IPS-20b (cell line): ENCODE data around the gene NDUFB10.
A peak's percentile ranks its signal among the peaks of the same experiment; 100 is the strongest.

Experiments
- H3K27ac ChIP-seq: one replicate; pipeline ENCODE4 v1.5.1; 2013; ENCODE audit warnings: low read length
- H3K27me3 ChIP-seq: 2 replicates; pipeline ENCODE4 v1.6.1; 2013; ENCODE audit warnings: mild to moderate bottlenecking, low read length, inconsistent platforms; ENCODE audit not compliant: insufficient read depth
- H3K36me3 ChIP-seq: 2 replicates; pipeline ENCODE4 v1.6.1; 2013; ENCODE audit warnings: low read depth, mild to moderate bottlenecking, inconsistent platforms, low read length, moderate library complexity; ENCODE audit not compliant: insufficient read depth
- H3K4me1 ChIP-seq: 2 replicates; pipeline ENCODE4 v1.6.1; 2013; ENCODE audit warnings: mild to moderate bottlenecking, control low read depth, inconsistent platforms, low read length, moderate library complexity; ENCODE audit not compliant: insufficient read depth
- H3K4me3 ChIP-seq: 2 replicates; pipeline ENCODE4 v1.5.1; 2013; ENCODE audit warnings: mild to moderate bottlenecking, low read length, inconsistent platforms
- H3K9ac ChIP-seq: 2 replicates; pipeline ENCODE4 v1.6.1; 2013; ENCODE audit warnings: low read depth, mild to moderate bottlenecking, inconsistent platforms, low read length, moderate library complexity
- H3K9me3 ChIP-seq: 2 replicates; pipeline ENCODE4 v1.6.1; 2013; ENCODE audit warnings: mild to moderate bottlenecking, low read depth, low read length, inconsistent platforms; ENCODE audit not compliant: insufficient read depth

NDUFB10 gene

DNA sequence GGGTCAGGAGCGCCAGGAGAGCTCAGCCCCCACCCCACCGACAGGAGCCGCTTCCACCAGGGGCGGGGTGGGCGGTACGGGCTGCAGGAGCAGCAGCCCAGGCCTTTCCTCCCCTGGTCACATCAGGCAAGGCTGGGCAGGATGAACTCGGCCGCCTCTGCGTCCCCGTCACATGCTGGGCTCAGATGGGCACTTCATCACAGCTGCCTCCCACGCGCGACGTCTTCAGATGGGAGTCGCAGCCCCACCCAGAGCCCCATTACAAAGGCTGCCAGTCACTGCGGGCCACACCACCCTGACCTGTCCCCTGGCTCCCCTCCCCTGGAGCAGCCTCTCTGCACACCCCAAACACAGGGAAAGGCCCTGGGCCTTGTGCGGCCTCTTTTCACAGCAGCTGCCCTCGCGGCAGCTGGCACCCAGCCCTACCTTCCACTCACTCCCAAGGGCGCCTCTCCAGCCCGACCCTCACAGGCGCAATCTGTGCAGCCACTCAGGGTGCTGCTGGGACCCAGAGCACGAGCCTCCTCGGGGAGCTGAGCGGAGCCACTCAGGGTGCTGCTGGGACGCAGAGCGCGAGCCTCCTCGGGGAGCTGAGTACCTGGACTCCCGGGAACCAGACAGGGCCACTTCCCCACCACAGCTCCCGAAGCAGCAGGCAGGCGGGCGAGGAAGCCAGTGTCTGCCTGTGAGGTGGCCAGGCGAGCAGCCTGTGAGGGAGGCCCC, 45.6 kb downstream of the NDUFB10 start:
- Histone ChIP-seq H3K4me1 (peaks cover 11% of the 10 kb centered on the region), H3K4me3 (no peak overlapping the region), H3K36me3 (peaks cover 40% of the 10 kb centered on the region), H3K27ac (no peak overlapping the region), H3K9me3 (no peaks in the 10 kb centered on the region), H3K27me3 (no peaks in the 10 kb centered on the region), H3K9ac (no peak overlapping the region; the same call in 1 of the 2 replicates)

GRCh38 chr16:2005646-2006045, 46.3 kb downstream of the NDUFB10 start:
- Histone ChIP-seq H3K9me3 (no peaks in the 10 kb centered on the region), H3K36me3 (peaks cover 34% of the 10 kb centered on the region), H3K27ac (no peak overlapping the region), H3K27me3 (no peaks in the 10 kb centered on the region), H3K9ac (no peak overlapping the region), H3K4me1 (peaks cover 14% of the 10 kb centered on the region), H3K4me3 (no peak overlapping the region)

- Histone ChIP-seq H3K27me3 (no peaks in the 10 kb centered on the region), H3K36me3 (peaks cover 27% of the 10 kb centered on the region)
Measured at GRCh38 chr16:2006317-2006716, 47.0 kb downstream of the NDUFB10 start.

GRCh38 chr16:2007081-2007836, 47.9 kb downstream of the NDUFB10 start:
- Histone ChIP-seq H3K27me3 (no peaks in the 10 kb centered on the region), H3K27ac (no peak overlapping the region), H3K36me3 (peaks cover 17% of the 10 kb centered on the region), H3K9me3 (no peaks in the 10 kb centered on the region), H3K4me1 (peaks cover 14% of the 10 kb centered on the region), H3K4me3 (no peak overlapping the region), H3K9ac (no peak overlapping the region; the same call in 1 of the 2 replicates)

More at GRCh38 chr16:2006317-2006716, 47.0 kb downstream of the NDUFB10 start:
- H3K27ac ChIP-seq, result no peak overlapping the region
- H3K4me3 ChIP-seq, result no peak overlapping the region
- no peaks in the 10 kb centered on the region for H3K9me3 ChIP-seq
- H3K9ac ChIP-seq, result no peak overlapping the region
- H3K4me1 ChIP-seq, result peaks cover 14% of the 10 kb centered on the region

- Histone ChIP-seq H3K4me1 (peaks cover 14% of the 10 kb centered on the region), H3K27me3 (no peaks in the 10 kb centered on the region), H3K27ac (no peak overlapping the region), H3K36me3 (peaks cover 9% of the 10 kb centered on the region), H3K9me3 (no peaks in the 10 kb centered on the region), H3K4me3 (peak overlapping the region; percentile 80), H3K9ac (peak overlapping the region; percentile 89; the same call in 1 of the 2 replicates)
Measured at GRCh38 chr16:2008009-2008526, 48.7 kb downstream of the NDUFB10 start.

DNA sequence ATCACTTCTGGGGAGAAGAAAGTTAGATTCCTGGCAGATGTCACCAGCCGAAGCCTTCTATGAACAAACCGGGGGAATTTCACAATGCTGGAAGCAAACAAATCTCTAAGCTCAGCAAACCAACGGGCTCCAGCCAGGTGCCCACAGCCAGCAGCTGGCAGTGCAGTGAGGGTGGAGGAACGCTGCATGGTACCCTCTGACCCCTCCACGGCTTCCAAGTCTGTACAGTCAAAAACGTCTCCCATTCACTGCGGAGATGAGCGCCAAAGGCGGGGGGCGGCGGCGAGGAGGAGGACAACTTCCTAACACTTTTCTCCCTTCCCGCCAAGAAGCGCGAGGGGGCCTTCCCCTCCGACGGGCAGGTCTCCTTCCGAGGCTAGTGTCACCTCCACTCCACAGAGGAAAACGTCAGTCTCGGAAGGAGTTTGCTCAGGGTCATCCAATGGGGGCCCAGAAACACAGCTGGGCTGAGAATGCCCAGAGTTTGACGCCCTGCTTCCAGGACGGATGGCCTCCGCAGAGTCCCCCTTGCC, 49.4 kb downstream of the NDUFB10 start:
- H3K9ac ChIP-seq, result peak overlapping the region; percentile 89; the same call in 1 of the 2 replicates
- H3K4me1 ChIP-seq, result peaks cover 14% of the 10 kb centered on the region
- peak overlapping the region; percentile 80 for H3K4me3 ChIP-seq
- no peak overlapping the region for H3K27ac ChIP-seq
- no peaks in the 10 kb centered on the region for H3K27me3 ChIP-seq
- H3K9me3 ChIP-seq, result no peaks in the 10 kb centered on the region
- peaks cover 4% of the 10 kb centered on the region; the same call in 1 of the 2 replicates for H3K36me3 ChIP-seq

DNA sequence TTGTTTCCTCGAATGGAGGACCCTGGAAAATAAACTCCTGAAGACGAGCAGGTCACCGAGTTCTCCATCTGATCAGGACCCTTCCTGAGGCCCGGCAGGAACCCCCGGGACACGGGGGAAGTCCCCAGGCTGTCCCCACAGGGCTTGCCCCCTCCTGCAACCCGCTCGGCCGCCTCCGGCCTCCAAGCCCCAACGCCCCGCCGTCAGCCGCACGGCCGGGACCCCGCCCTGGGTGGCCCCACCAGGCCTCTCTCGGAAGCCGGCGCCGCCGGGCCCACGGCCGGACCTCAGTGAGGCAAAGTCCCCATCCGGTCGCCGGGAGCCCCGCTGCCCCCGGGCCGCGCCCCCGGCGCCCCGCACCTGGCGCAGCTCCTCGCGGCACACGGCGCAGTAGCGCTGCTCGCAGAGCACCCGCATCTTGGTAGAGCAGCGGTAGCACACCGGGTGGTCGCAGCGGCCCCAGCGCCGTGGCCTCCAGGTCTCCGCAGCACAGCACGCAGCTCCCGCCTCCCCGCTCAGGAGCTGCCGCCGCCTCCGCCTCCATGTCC, 49.9 kb downstream of the NDUFB10 start:
- Histone ChIP-seq H3K27me3 (no peaks in the 10 kb centered on the region), H3K4me3 (peak overlapping the region; percentile 80), H3K4me1 (peaks cover 13% of the 10 kb centered on the region), H3K27ac (no peak overlapping the region), H3K9ac (peak overlapping the region; percentile 89; the same call in 1 of the 2 replicates), H3K36me3 (peaks cover 4% of the 10 kb centered on the region; the same call in 1 of the 2 replicates), H3K9me3 (no peaks in the 10 kb centered on the region)

- H3K4me3 ChIP-seq, result peak within 1 kb of the TSS; percentile 99
- H3K9me3 ChIP-seq, result no peaks in the 10 kb centered on the region
- H3K27ac ChIP-seq, result peak within 1 kb of the TSS; percentile 41
- H3K9ac ChIP-seq, result peak within 1 kb of the TSS; percentile 97
- no peaks in the 10 kb centered on the region for H3K27me3 ChIP-seq
- peaks cover 10% of the 10 kb centered on the region for H3K4me1 ChIP-seq
- peaks cover 4% of the 10 kb centered on the region; the same call in 1 of the 2 replicates for H3K36me3 ChIP-seq
Measured at GRCh38 chr16:2009791-2010510, 50.6 kb downstream of the NDUFB10 start, which contains the start of gene ZNF598. TSS of gene ZNF598 (minus strand) at chr16:2009821.
